Panc1 (cell line): ENCODE data around the gene DLG2. TPM values are rescaled to one million over a fixed set of nuclear protein-coding genes. Genes with fewer than 3 reads are reported as not detected.

Experiments used
- ATAC-seq: fragments of 200-7000 bp; cut with Tn5 transposase; 2 replicates; pipeline ENCODE4 v1.9.1; 2020; ENCODE audit warnings: mild to moderate bottlenecking, moderate library complexity
- BruUV-seq: library from RNA; stranded (reverse); fragments of 400-500 nt; replicated peaks from 2 replicates; lab custom pipeline; 2021; lab: Mats Ljungman, UMichigan
- CTCF ChIA-PET: fragments of 300-600 bp; sonication (Branson Sonifier 250); formaldehyde crosslinking; loops from one replicate; lab custom pipeline; 2022; ENCODE audit warnings: antibody characterized with exemption; lab: Charles Lee
- POLR2A ChIA-PET: fragments of 300-600 bp; sonication (Branson Sonifier 250); formaldehyde crosslinking; loops from one replicate; lab custom pipeline; 2022; ENCODE audit warnings: antibody characterized with exemption; lab: Charles Lee
- DNase-seq: peaks from one replicate; pipeline ENCODE4 v3.0.0-alpha.2; 2010; ENCODE audit warnings: low read depth, low spot score
- H3K27ac ChIP-seq: 2 replicates; pipeline ENCODE4 v1.5.1; 2011; ENCODE audit warnings: mild to moderate bottlenecking, low read length, inconsistent platforms
- H3K27me3 ChIP-seq: fragments of 200-500 bp; sonication (Bioruptor generic); 2 replicates; pipeline ENCODE4 v1.6.0; 2014; ENCODE audit warnings: low read length, inconsistent platforms; ENCODE audit not compliant: control insufficient read depth, insufficient read depth
- H3K36me3 ChIP-seq: fragments of 200-500 bp; sonication (Bioruptor generic); 2 replicates; pipeline ENCODE4 v1.5.1; 2014; ENCODE audit warnings: inconsistent platforms, mild to moderate bottlenecking, low read length, moderate library complexity; ENCODE audit not compliant: control insufficient read depth, insufficient read depth
- H3K4me1 ChIP-seq: 2 replicates; pipeline ENCODE4 v1.5.1; 2011; ENCODE audit warnings: inconsistent platforms, mild to moderate bottlenecking, low read length, moderate library complexity; ENCODE audit not compliant: control insufficient read depth, insufficient read depth
- H3K4me3 ChIP-seq, 2 experiments: 2 replicates each; pipeline ENCODE4 v1.5.1; 2011 to 2012; ENCODE audit warnings: low read depth in 2 of 2, low read length in 2 of 2, mild to moderate bottlenecking in 2 of 2, inconsistent platforms in 1 of 2, moderate library complexity in 1 of 2
- H3K9me3 ChIP-seq: fragments of 200-500 bp; sonication (Bioruptor generic); 2 replicates; pipeline ENCODE4 v1.5.1; 2014; ENCODE audit warnings: low read depth, mild to moderate bottlenecking, inconsistent platforms, low read length, moderate library complexity; ENCODE audit not compliant: control insufficient read depth, insufficient read depth
- CTCF ChIP-seq: fragments of 450-650 bp; IDR thresholded peaks from 2 replicates; pipeline ENCODE4 v1.5.1; 2017; ENCODE audit warnings: mild to moderate bottlenecking
- POLR2AphosphoS5 ChIP-seq: IDR thresholded peaks from 2 replicates; pipeline ENCODE4 v1.6.1; 2012; ENCODE audit warnings: mild to moderate bottlenecking, low read depth, low read length, moderate library complexity
- REST ChIP-seq, 2 experiments: IDR thresholded peaks; 2 replicates each; pipeline ENCODE4 v1.6.1; 2011 to 2012; ENCODE audit warnings: low read depth in 2 of 2, control low read depth in 1 of 2, low read length in 1 of 2, mild to moderate bottlenecking in 1 of 2, moderate library complexity in 1 of 2; ENCODE audit not compliant: insufficient read depth in 1 of 2
- SIN3A ChIP-seq: IDR thresholded peaks from 2 replicates; pipeline ENCODE4 v1.6.1; 2012; ENCODE audit warnings: low read depth, mild to moderate bottlenecking, low read length, moderate library complexity, borderline replicate concordance; ENCODE audit not compliant: insufficient read depth
- TCF7L2 ChIP-seq: IDR thresholded peaks from 2 replicates; pipeline ENCODE4 v1.6.1; 2011; ENCODE audit warnings: mild to moderate bottlenecking, low read depth, low read length, inconsistent platforms
- in situ Hi-C: cut with HindIII; loops from 2 replicates; pipeline ENCODE4 v1.10.0; 2016; ENCODE audit warnings: low sequenced_read_pairs, low pct_unique_long_range_greater_than_20kb
- intact Hi-C: fragments of 100-400 bp; cut with micrococcal nuclease; formaldehyde crosslinking; loops from one replicate; pipeline ENCODE4 v1.10.0; 2022; ENCODE audit not compliant: unreplicated experiment
- total RNA-seq: library from RNA; stranded (reverse); gene quantifications from one replicate; pipeline ENCODE4 v1.2.1, GENCODE V29; 2021; ENCODE audit not compliant: unreplicated experiment

DLG2 gene
- total RNA-seq, 1 experiment from 2014 or later = 4.2 TPM

- Histone ChIP-seq H3K4me3 (no peak overlapping the region), H3K36me3 (no peaks in the 10 kb centered on the region), H3K4me1 (no peaks in the 10 kb centered on the region), H3K27me3 (no peaks in the 10 kb centered on the region), H3K9me3 (no peaks in the 10 kb centered on the region), H3K27ac (no peak overlapping the region)
- in situ Hi-C loops = no loop called here
- TF ChIP-seq CTCF (no peak), POLR2AphosphoS5 (no peak), SIN3A (no peak), REST (IDR thresholded peaks at IDR 0.05; ENCODE audit: insufficient read depth in 1 of 2, low read depth in 2 of 2, low read length in 1 of 2) (no peak), TCF7L2 (no peak)
- no peak for DNase-seq
- no TSS peak for BruUV-seq
- CTCF ChIA-PET = no interaction called here
- POLR2A ChIA-PET = no interaction called here
- ATAC-seq = peak; percentile 50; the same call in 1 of the 2 replicates
- intact Hi-C loops = loop anchor here (5.0 to 10.0 kb wide), 2 partner anchors 63 to 226 kb away; no protein-coding TSS in a partner anchor
Observed at GRCh38 chr11:85599083-85599482, 28.1 kb downstream of the DLG2 start.

- H3K27me3 ChIP-seq = no peaks in the 10 kb centered on the region
- ATAC-seq (no peak), DNase-seq (no peak)
- H3K36me3 ChIP-seq = no peaks in the 10 kb centered on the region
- no TSS peak for BruUV-seq
- no peak overlapping the region for H3K4me3 ChIP-seq
- TF ChIP-seq REST (IDR thresholded peaks at IDR 0.05; ENCODE audit: insufficient read depth in 1 of 2, low read depth in 2 of 2, low read length in 1 of 2) (no peak), TCF7L2 (no peak), POLR2AphosphoS5 (no peak), CTCF (no peak), SIN3A (no peak)
- no peaks in the 10 kb centered on the region for H3K9me3 ChIP-seq
- POLR2A ChIA-PET = no interaction called here
- CTCF ChIA-PET = no interaction called here
- in situ Hi-C loops (no loop called here), intact Hi-C loops (loop anchor here (5.0 to 10.0 kb wide), 2 partner anchors 65 to 228 kb away; no protein-coding TSS in a partner anchor)
- H3K27ac ChIP-seq = no peak overlapping the region
- no peaks in the 10 kb centered on the region for H3K4me1 ChIP-seq
Observed at GRCh38 chr11:85596886-85597285, 30.3 kb downstream of the DLG2 start.
